Suprapubic skin (tissue), 4 donors: ENCODE results near the gene FGF22.

Experiments
- CTCF ChIP-seq, 2 donors: fragments of 200-600 bp in 1 of 2; fragments of 450-650 bp in 1 of 2; sonication (generic) in 1 of 2; IDR thresholded peaks; one replicate each; pipeline ENCODE4 v1.5.1; 2016 to 2019; ENCODE audit warnings: antibody characterized with exemption in 2 of 2, mild to moderate bottlenecking in 1 of 2, moderate library complexity in 1 of 2
- POLR2A ChIP-seq, 2 donors: fragments of 450-650 bp; IDR thresholded peaks; one replicate each; pipeline ENCODE4 v1.6.1; 2017; ENCODE audit warnings: antibody characterized with exemption in 2 of 2, mild to moderate bottlenecking in 2 of 2, moderate library complexity in 2 of 2
- POLR2AphosphoS5 ChIP-seq, 3 donors: sonication (generic); formaldehyde crosslinking; IDR thresholded peaks; one replicate each; pipeline ENCODE4 v1.6.1; 2017; ENCODE audit warnings: antibody characterized with exemption in 3 of 3

GRCh38 chr19:623974-624373 lies 15.7 kb upstream of the FGF22 start:
- TF ChIP-seq POLR2AphosphoS5 (IDR thresholded peaks at IDR 0.05) (no peak), CTCF (IDR thresholded peaks at IDR 0.05) (no peak), POLR2A (IDR thresholded peaks at IDR 0.05) (no peak)
